Jurkat, Clone E6-1 (cell line): ENCODE results near the gene CDC6.

Experiments
- DNase-seq: peaks from one replicate; pipeline ENCODE4 v3.0.0-alpha.2; 2011; ENCODE audit warnings: low read depth, low spot score
- H3K4me3 ChIP-seq: 2 replicates; pipeline ENCODE4 v1.5.1; 2011; ENCODE audit warnings: mild to moderate bottlenecking, low read length, control low read depth, moderate library complexity

The CDC6 gene

GRCh38 chr17:40331743-40332641 lies 44.3 kb downstream of the CDC6 start:
- DNase-seq = no peak
- no peak overlapping the region for H3K4me3 ChIP-seq

- DNase-seq = no peak
- no peak overlapping the region for H3K4me3 ChIP-seq
These were observed 46.2 kb downstream of the CDC6 start for GRCh38 chr17:40333781-40334448.

DNA sequence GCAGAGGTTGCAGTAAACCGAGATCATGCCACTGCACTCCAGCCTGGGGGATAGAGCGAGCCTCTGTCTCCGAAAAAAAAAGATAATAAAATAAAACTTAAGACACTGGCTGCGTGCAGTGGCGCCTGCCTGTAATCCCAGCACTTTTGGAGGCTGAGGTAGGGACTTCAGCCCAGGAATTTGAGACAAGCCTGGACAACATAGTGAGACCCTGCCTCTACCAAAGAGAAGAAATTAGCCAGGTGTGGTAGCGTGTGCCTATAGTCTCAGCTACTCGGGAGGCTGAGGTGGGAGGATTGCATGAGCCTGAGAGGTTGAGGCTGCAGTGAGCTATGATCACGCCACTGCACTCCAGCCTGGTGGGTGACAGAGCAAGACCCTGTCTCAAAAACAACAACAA lies 47.9 kb downstream of the CDC6 start:
- no peak overlapping the region for H3K4me3 ChIP-seq
- no peak for DNase-seq

DNA sequence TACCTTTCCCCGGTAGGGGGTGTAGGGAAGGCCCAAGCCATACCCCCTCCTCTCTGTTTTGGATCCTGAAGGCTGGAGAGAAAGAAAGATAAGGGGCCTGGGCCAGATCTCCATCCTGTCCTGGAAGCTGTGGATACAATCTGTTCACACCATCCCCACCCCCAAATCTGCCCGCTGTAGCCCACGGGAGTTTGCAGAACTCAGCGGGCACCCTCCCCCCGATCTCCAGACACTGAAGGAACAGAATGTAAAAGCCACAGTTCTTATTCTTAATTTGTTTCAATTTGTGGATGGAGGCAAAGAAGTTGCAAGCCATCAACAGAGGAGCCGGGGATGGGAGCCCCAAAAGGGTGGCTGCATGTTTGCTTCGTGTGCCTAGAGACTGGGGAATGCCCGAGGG lies 49.7 kb downstream of the CDC6 start:
- no peak for DNase-seq
- H3K4me3 ChIP-seq = no peak overlapping the region

DNA sequence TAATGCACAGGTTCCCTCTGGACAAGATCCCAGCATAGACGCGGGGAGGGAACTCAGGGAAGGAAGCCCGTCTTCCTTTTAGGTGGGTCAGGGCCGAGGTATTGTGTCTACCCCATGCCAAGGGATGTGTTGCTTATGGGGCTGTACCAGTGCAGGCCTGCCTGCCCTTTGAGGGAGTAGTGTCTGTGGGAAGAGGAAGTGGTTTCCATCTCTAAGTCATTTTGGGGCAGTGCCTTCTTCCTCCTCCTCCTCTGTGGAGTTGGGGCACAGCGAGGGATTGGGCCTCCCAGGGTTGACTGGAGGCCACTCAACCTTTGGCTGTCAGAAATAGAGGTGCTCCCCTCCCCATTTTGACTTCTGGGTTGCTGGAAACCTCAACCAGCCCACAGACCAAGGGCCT lies 50.4 kb downstream of the CDC6 start:
- DNase-seq = no peak

GRCh38 chr17:40338941-40339649 lies 51.4 kb downstream of the CDC6 start:
- no peak overlapping the region for H3K4me3 ChIP-seq
- no peak for DNase-seq

More for the DNA sequence above, 50.4 kb downstream of the CDC6 start:
- no peak overlapping the region for H3K4me3 ChIP-seq

DNA sequence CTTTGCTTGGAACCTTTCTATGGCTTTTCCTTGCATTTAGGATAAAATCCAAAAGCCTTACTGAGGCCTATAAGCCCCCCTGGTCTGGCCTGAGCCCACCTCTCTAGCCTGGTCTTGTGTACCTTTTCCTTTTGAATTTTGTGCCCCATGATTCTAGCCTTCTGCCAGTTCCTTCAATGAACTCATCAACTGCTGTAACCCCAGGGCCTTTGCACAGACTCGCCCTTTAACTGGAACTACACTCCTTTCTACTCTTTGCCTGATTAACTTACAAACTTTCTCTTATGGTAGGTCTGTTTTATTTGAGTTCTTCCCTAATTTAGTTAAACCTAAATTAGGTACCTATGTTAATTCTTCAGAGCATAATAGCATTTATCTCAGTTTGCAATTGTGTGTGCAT lies 52.6 kb downstream of the CDC6 start:
- DNase-seq = no peak
- no peak overlapping the region for H3K4me3 ChIP-seq

GRCh38 chr17:40340880-40341807 lies 53.5 kb downstream of the CDC6 start:
- DNase-seq = no peak
- H3K4me3 ChIP-seq = peak overlapping the region; percentile 55

GRCh38 chr17:40341808-40342503 lies 54.3 kb downstream of the CDC6 start:
- DNase-seq = no peak
- peak overlapping the region; percentile 55 for H3K4me3 ChIP-seq

GRCh38 chr17:40342504-40343218 lies 55.0 kb downstream of the CDC6 start:
- DNase-seq = no peak
- no peak overlapping the region for H3K4me3 ChIP-seq

- no peak for DNase-seq
- no peak overlapping the region for H3K4me3 ChIP-seq
These were observed 55.8 kb downstream of the CDC6 start for GRCh38 chr17:40343219-40344119.

DNA sequence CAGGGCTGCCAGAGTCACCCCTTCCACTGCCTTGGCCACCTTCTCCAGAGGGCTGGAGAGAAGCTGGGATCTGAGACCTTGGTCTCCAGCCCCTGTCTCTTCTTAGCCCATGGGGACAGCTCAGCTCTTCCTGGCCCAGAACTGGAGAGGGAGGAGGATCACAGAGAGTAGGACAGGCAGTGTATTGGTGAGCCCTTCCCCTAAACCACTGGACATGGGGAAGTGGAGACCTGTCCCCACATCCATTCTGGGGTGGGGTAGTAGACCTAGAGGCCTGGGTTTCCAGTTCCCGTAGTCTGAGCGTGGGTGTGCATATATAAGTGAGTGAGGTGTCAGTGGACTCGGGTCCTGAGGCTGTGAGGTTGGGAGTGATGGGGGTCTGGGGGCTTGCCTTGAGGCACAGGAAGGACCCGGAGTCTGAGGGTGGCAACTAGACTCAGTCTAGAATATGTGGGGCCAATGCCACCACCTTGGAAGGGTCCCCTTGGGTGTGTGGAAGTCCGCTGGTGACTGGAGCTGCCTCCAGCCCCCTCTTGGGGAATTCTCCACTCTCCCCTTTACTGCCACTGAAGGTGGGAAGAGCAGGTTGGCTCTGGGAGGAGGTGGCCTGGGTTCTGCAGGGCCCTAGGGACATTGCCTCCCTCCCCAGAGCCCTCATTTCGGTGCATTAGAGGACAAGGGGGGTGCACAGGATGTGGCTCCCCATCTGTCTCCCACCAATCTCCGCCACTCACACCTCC lies 56.9 kb downstream of the CDC6 start:
- H3K4me3 ChIP-seq = peak overlapping the region; percentile 32
- no peak for DNase-seq

GRCh38 chr17:40345161-40345993 lies 57.7 kb downstream of the CDC6 start:
- no peak for DNase-seq
- H3K4me3 ChIP-seq = peak overlapping the region; percentile 32

GRCh38 chr17:40345994-40346764 lies 58.5 kb downstream of the CDC6 start:
- no peak overlapping the region for H3K4me3 ChIP-seq
- DNase-seq = no peak

GRCh38 chr17:40346765-40347158 lies 59.1 kb downstream of the CDC6 start:
- DNase-seq = no peak
- H3K4me3 ChIP-seq = no peak overlapping the region
